Measurements from ENCODE around the gene FEZ2.

FEZ2 gene

DNA sequence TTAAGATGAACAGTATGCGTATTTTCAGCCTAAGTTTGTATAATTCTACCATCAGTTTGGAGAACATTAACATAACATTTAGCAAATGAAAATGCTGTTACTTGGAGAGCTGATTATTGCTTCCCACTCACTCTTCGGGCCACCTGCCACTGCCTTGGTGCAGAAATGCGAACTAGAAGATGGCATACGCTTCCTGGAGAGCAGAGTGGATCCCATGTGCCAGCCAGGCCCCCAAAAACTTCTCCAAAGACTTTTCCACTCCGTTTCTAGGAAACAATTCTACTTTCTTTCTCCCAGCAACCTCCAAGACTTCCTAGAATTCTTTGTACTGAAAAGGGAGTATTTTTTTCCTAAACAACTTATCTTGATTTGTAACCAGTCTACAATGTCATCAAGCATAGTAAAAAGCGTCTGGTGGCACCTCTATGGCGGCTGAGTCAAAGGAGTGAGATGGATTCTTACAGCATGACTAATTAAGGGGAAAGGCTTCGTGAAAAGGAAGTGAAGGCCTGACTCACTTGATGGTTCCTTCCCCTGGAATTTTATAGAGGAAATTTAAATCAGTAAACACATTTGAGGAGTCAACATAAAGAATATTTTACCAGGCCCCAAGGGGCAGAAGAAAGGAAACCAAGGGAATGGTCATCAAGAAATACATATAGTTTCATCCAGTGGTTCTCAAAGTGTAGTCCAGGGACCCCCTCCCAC lies 36.6 kb downstream of the FEZ2 start:
- no peak for DNase-seq (ENCODE audit: low read depth in 2 of 2)

DNA sequence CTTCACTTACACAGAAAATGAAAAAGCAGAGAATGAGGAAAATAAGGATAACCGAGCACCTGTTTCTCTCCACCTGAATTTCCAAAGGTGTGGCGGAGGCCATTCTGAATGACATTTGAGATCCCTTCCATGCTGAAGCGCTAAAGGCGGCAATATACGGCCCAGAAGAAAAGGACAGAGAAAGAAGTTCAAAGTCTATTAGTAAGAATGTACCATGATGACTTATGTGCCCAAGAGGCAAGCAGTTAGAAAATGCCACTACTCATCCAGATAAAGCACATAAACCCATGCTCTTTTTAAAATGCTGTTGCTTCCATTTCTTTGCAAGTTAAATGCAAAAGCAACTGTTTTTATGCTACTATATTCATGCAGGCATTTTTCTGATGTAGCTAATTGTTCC lies 37.2 kb downstream of the FEZ2 start:
- no peak for DNase-seq (ENCODE audit: low read depth in 2 of 2)

DNA sequence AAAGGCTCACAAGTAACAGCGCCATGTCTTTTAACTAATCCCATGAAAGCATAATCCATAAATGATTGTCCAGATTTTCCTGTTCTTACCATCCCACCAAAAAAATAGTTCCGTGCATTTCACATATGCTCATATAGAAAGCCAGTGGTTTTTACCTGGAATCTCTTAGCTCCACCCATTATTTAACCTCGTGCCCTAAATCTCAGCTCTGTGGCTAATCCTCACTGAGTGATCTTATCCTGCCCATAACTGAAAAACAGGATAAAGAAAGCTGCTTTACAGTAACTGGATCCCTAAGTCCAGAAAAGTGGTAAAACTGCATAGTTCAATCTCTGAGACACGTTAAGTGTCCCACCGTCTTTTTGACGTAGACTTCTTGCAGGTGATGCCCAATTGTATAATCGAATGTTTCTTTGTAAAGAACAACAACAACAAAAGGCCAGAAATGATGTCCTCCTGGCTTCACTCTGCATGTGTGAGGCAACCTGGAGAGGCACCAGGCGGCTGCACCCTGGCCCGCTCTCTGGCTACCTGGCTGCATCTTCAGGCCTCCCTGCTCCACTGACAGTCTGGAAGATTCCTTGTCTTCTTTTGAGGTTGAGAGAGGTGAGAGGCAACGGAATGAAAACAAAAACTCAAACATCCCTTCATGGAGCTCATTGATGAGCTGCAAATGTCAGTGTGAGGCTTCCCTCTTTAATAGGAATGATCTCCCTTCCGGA lies 38.6 kb downstream of the FEZ2 start:
- DNase-seq (ENCODE audit: low read depth in 2 of 2), result no peak

DNA sequence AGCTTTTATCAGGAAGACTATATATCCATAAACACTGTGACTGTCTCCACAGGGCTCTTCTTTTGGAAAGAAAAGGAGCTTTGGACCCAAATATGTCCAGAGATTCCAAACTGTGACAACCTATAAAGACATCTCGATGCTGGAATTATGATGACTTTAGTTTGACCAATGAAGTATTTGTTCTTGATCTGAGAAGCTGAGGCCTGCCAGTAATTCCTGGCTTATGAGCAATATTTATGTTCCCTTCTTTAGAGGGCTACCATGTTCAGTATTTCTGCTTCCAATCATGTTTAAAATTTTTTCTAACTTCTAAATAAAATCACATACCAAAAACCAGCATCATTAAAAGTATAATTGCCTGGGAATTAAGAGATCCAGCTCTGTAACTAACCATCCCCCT lies 41.1 kb downstream of the FEZ2 start:
- no peak for DNase-seq (ENCODE audit: low read depth in 2 of 2)

DNA sequence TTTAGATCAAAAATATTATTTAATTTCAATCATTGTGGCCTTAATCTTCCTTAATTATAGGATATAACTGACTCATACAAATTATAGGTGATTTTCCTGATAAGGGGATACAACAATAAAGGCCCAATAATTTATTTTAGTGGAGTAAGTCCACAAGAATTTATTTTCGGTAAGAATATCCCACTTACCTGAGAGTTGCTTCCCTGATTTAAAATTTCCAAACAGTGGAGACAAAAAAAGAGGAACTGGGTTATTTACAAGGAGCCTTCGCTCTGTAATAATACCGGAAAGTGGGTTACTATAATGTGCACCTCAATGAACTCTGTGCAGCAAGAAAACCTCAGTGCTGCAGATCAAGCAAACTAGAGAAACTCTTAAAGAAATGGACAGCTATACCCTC lies 42.2 kb downstream of the FEZ2 start:
- DNase-seq (ENCODE audit: low read depth in 2 of 2), result no peak

DNA sequence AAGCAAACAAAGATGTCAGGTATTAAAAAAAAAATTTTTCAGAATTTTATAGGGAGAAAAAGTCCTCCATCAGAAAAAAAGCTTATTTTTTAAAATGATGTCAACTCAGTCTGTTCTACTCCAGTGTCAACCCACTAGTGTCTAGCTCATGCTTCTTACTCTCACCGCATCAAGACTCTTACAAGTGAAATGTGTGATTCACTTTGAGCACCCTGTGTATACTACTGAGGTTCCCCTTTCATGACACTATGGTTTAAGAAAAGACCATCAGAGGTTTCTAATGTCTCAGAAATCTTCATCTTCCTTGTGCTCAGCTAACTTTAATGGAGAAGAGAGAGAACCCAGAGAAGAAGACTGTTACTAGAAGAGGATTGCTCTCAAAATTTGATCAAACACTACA lies 43.4 kb downstream of the FEZ2 start:
- DNase-seq (ENCODE audit: low read depth in 2 of 2), result no peak

DNA sequence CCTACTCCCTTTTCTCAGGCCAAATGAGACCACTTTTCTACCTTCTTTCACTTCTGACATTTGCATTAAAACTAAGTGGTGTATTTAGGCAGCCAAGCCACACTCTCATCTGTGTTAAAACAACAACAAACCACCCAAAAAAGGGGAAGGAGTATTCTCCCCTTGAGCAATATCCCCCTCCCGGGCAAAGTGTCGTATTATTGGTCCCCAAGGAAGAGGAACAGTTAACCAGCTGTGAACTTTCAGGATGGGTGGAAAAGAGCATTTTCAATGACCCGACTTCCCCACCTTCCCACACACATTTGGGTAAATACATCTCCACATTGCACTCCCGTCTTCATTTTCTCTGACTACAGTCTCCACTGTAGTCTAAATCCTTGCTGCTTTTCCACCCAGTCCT lies 44.3 kb downstream of the FEZ2 start:
- DNase-seq (ENCODE audit: low read depth in 2 of 2), result no peak

DNA sequence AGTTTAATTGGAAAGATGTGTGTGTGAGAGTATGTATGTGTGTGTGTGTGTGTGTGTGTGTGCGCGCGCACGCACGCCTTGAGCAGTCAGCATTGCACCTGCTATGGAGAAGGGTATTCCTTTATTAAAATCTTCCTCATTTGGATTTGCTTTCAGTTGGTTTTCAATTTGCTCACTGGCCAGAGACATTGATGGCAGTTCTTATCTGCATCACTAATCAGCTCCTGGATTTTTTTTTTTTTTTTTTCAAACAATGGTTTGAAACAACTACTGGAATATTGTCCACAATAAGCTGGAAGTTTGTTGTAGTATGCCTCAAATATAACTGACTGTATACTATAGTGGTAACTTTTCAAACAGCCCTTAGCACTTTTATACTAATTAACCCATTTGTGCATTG lies 48.0 kb downstream of the FEZ2 start:
- no peak for DNase-seq (ENCODE audit: low read depth in 2 of 2)

DNA sequence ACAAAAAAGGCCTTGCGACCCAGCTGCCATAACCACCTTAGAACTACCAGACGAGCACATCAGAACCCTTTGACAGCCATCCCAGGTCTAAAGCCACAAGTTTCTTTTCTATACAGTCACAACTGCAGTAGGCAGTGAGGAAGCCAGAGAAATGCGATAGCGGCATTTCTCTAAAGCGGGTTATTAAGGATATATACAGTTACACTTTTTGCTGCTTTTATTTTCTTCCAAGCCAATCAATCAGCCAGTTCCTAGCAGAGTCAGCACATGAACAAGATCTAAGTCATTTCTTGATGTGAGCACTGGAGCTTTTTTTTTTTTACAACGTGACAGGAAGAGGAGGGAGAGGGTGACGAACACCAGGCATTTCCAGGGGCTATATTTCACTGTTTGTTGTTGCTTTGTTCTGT lies 48.8 kb downstream of the FEZ2 start:
- DNase-seq (ENCODE audit: low read depth in 2 of 2), result no peak

DNA sequence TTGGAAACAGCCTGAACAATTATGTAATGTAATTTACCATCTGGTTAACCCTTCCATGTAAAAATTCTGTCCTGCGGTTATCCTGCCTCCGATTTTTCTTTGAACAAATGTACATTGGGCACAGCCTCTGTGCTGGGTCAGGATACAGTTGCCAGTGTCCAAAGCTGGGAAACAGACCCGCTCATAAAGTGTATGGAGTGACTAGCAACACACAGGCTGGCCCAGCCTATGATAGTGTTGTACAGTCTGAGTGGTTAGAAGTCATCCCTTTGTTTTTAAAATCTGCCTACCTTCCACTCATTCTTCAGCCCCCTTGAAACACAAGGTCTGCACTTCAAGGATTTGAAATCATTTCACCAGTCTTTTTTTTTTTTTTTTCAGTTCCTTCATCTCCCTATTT lies 50.1 kb downstream of the FEZ2 start:
- no peak for DNase-seq (ENCODE audit: low read depth in 2 of 2)

DNA sequence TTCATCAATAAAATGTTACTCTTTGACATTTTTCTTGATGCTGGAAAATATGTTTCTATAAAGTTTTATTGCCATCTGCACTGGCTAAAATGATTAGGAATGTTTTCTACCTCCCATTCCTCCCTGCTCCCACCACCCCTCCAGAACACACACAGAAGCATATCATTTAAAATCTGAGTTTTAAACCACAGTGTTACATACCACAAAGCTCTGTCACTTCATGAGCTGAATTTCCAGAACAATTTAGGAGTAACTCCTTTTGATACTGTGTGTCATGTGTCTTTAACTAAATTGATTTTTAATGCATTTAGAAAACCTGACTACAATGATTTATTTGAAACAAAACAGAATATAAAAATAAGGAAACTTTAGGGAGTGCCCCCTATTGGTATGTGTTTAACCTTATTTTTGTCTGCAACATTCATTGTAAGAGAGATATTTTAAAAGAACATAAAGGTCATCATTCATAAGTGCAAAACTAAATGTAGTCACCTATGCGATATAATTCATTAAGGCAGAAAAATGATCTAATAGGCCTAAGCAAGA lies 52.0 kb downstream of the FEZ2 start:
- no peak for DNase-seq (ENCODE audit: low read depth in 2 of 2)

DNA sequence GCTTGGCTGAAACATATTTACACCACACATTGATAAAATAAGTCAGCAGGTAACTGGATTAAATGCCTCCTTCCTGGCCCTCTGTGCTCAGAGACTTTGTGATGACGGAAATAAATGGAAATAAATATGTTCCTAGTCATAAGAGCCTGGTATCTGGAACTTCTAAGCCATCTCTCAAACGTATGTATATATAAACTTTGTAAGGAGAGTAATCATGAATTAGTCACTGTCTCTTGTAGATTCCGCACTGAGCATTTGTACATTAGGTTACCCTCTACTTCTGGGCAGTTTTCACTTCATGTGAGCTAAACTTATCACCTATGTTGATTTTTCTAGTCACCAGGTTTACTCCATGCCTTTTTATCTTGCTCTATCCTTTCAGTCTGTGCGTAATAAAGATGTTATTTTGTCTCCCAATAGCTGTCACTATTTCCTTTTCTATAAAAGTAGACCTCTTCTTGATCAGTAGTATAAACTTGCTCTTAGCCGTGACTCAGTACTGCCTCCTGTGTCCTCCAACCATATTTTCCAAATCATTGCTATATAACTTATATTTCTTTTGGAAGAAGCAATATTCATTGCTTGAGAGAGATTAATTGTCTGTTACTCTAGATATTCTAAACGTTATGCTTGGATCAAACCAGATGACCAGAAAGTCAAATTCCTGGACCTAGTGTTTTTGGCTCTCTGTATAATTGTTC lies 53.2 kb downstream of the FEZ2 start:
- no peak for DNase-seq (ENCODE audit: low read depth in 2 of 2)

DNA sequence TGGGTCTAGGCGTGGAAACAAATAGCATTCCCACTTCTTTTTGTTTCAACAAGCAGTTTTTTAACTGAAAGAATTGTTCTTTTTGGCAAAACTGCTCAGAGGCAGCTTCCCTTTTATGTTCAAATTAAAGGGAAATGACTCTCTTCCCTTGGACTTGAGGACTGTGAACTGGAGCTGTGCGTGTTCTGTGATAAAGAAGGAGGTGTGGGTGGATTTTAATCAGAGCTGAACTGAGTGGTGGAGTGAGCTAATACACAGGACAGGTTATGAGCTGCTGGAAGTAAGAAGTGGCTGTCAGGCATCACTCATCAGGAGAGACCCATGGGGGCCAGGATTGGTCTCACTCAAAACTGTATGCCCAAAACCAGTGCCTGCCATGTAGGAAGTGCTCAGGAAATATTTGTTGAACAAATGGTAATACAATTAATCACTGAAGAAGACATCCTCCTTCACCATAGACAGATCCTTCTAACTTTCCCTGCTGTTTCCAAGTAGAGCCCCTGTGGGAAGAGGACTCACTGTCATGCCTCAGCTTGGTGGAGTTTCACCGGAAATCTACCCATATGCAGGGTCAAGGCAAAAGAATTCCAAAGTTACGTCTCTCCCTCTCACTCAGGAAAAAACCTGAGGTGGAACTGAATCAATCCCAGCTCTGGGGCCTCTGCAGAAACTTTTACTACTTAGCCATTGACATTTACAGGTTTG lies 55.9 kb downstream of the FEZ2 start:
- no peak for DNase-seq (ENCODE audit: low read depth in 2 of 2)

DNA sequence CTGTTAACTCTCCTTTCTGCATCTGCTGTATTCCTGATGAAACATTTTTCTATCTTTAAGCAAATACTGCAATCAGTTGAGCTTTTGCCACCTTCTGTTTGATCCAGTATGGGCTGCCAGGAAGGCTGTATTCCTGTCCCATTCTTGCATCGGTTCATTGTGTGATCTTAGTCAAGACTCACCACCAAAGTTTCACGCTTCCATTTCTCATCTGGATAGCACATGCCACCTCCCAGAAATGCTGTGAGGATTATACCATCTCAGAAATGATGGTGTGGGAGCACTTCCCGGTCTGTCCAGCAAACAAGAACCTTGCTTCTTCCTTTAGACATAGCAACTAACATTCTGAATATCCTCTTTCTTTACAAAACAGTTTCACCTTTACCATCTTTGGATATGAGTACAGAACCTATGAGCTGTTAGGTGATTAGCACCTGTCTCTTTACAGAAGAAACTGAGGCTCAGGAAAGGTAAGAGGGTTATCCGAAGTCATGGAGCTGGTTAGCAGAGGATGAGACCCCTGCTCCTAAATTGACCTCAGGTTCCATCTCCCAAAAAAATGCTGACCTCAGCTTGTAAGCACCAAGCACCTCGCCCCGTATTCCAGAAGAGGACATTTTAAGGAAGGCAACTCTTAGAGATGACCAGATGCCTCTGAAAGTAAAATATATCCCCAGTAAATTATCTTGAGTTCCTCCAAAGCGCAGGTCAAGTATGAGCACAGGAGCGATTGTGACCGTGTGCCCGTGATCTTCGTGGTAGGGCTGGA lies 56.8 kb downstream of the FEZ2 start:
- no peak for DNase-seq (ENCODE audit: low read depth in 2 of 2)

DNA sequence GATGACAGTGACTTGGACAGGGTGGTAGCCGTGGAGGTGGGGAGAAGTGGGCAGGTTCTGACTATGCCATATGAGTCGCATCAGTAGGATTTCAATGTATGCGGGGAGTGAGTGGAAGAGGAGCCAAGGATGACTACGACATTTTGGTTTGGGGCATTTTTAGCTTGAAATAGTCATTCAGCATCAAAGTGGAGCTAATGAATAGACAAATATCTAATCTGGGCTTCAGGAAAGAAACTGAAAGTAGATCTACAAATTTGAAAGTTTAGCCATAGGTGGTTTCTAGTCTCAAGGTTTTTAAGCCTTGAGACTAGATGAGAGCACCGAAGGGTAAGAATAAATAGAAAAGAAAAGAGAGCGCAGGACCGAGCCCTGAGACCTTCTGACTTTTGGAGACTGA lies 58.3 kb downstream of the FEZ2 start:
- DNase-seq (ENCODE audit: low read depth in 2 of 2), result no peak

DNA sequence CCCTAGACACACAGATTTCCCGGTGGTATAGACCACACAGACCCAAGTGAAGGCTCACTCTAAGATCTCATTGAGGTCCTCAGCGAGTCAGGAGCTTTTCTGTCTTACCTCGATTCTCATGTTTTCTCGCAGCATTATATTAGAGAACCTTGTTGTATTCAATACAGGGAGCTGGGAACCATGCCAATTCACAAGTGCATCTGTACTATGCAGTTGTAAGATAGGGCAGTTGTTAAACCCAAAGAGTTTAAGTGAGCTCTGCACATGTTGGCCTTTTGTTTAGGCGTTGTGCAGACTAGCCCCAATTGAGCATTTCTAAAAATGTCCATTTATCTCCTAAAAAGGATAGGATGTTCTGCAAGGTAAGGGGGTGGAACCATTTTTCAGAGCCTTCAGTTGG lies 59.6 kb downstream of the FEZ2 start:
- no peak for DNase-seq (ENCODE audit: low read depth in 2 of 2)

DNA sequence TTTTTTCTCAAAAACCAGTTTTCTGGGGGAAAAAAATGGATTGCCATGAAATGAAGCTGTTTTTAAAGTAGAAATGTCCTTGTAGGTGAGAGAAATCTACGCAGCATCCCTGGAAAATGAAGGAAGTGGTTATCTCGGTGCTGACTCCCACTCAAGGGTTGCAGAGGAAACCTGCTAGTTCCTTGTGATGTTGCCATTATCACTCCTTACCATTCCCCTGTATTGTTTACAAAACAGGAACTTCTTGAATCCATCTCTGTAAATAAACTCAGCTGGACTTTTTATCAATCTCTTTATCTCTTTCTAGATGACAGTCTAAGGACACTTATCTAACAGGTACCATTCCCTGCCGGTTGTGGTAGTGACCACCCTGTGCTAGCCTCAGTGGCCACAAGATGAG lies 61.2 kb downstream of the FEZ2 start:
- no peak for DNase-seq (ENCODE audit: low read depth in 2 of 2)

DNA sequence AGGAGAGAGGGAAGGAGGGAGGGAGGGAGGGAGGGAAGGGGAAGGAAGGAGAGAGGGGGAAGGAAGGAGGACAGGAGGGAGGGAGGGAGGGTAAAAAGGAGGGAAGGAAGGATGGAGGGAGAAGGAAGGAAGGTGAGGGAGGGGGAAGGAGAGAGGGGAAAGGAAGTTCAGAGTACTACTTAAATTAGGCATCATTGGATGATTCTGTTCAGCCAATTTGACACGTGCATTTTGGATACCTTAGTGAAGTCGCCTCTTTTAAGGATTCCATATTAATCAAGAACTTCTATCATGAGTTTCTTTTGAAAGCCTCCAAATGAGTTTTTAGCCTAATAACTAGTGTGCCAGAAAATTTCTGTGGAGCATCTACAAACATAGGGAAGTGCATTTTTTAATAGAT lies 62.9 kb downstream of the FEZ2 start:
- DNase-seq (ENCODE audit: low read depth in 2 of 2), result no peak

DNA sequence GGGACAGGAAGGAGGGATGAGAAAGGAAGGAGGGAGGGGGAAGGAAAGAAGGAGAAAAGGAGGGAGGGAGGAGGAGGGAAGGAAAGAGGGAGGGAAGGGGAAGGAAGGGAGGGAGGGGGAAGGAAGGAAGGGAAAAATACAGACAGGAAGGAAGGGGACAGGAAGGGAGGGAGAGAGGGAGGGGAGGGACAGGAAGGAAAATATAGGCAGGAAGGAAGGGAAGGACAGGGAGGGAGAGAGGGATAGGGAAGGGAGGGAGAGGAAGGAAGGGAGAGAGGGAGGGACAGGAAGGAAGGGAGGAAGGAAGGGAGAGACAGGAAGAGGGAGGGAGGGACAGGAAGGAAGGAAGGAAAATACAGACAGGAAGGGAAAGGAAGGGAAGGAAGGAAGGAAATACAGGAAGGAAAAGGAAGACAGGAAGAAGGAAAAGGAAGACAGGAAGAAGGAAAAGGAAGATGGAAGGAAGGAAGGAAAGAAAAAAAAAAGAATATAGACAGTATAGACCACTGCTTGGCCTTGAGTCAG lies 63.6 kb downstream of the FEZ2 start:
- no peak for DNase-seq (ENCODE audit: low read depth in 2 of 2)

DNA sequence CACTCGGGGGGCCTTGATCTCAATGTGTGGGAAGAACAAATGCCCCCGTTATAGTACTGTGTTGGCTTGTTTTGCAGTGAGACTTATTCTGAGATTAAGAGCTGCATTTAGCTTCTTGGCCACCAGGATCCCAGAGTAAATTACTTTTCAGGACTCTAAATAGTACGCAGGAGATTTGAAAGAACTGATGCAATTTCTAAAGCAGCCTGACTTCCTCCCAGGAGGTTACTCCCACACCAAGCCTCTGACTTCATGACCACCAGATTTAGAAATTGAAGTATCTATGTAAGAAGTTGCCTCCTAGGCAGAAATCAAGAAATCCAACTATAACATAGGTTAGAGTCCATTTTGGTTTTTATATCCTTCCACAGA lies 67.0 kb downstream of the FEZ2 start:
- no peak for DNase-seq (ENCODE audit: low read depth in 2 of 2)
